ENCODE data around the gene RAPGEFL1. TPM values are rescaled to one million over a fixed set of nuclear protein-coding genes. Genes with fewer than 3 reads are reported as not detected.
"Not testable (repeated sequence)": the region's sequence is repeated elsewhere in the genome, so short reads cannot be mapped to it uniquely, and the experiment has no call there.

The RAPGEFL1 gene
- total RNA-seq, 1 donor from 2014 or later = 7.2 TPM

DNA sequence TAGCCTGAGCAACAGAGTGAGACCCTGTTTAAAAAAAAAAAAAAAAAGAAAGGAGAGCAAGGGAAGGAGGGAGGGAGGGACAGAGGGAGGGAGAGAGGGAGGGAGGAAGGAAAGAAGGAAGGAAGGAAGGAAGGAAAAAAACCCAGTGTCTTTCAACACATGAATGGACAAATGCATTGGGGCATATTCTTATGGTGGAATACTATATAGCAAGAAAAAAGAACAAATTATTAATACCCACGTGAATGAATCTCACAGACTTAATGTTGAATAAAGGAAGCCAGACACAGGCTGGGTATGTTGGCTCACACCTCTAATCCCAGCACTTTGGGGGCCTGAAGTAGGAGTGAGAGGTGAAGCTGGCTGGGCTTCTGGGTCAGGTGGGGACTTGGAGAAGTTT lies 20.3 kb downstream of the RAPGEFL1 start:
- DNase-seq (ENCODE audit: low spot score) = no peak
- intact Hi-C loops (cut with DNase I) = loop anchor here (10.0 kb wide), 1 partner anchor 183 kb away; the partner anchor contains the start of gene CSF3

GRCh38 chr17:40197965-40198456 lies 20.7 kb downstream of the RAPGEFL1 start:
- intact Hi-C loops (cut with DNase I) = loop anchor here (10.0 kb wide), 1 partner anchor 183 kb away; the partner anchor contains the start of gene CSF3
- not testable (repeated sequence) for DNase-seq (ENCODE audit: low spot score)

DNA sequence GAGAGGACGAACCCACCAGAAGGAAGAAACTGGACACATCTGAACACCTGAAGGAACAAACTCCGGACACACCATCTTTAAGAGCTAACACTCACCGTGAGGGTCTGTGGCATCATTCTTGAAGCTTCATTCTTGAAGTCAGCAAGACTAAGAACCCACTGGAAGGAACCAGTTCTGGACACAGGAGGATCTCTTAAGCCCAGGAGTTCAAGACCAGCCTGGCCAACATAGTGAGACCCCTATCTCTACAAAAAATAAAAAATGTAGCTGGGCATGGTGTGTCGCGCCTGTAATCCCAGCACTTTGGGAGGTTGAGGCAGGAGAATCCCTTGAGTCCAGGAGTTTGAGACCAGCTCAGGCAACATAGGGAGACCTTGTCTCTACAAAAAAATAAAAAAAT lies 21.3 kb downstream of the RAPGEFL1 start:
- intact Hi-C loops (cut with DNase I) = loop anchor here (10.0 kb wide), 1 partner anchor 184 kb away; the partner anchor contains the start of gene CSF3
- no peak for DNase-seq (ENCODE audit: low spot score)

GRCh38 chr17:40203131-40203530 lies 25.9 kb downstream of the RAPGEFL1 start:
- DNase-seq (ENCODE audit: low spot score) = no peak
- intact Hi-C loops (cut with DNase I) = loop anchor here (2.0 to 10.0 kb wide), 2 partner anchors 88 to 152 kb away; no protein-coding TSS in a partner anchor

GRCh38 chr17:40206193-40206592 lies 28.9 kb downstream of the RAPGEFL1 start:
- not testable (repeated sequence) for DNase-seq (ENCODE audit: low spot score)
- intact Hi-C loops (cut with DNase I) = loop anchor here (10.0 kb wide), 1 partner anchor 149 kb away; no protein-coding TSS in a partner anchor

- intact Hi-C loops (cut with DNase I) = loop anchor here (10.0 kb wide), 1 partner anchor 145 kb away; no protein-coding TSS in a partner anchor
- DNase-seq (ENCODE audit: low spot score) = no peak
These were observed 32.3 kb downstream of the RAPGEFL1 start for GRCh38 chr17:40209404-40210093.

DNA sequence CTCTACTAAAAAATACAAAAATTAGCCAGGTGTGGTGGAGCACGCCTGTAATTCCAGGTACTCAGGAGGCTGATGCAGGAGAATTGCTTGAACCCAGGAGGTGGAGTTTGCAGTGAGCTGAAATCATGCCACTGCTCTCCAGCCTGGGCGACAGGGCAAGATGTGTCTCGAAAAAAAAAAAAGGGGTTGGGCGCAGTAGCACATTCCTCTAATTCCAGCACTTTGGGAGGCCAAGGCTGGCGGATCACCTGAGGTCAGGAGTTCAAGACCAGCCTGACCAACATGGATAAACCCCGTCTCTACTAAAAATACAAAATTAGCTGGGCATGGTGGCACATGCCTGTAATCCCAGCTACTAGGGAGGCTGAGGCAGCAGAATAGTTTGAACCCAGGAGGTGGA lies 36.6 kb downstream of the RAPGEFL1 start:
- intact Hi-C loops (cut with DNase I) = not testable (repeated sequence)

DNA sequence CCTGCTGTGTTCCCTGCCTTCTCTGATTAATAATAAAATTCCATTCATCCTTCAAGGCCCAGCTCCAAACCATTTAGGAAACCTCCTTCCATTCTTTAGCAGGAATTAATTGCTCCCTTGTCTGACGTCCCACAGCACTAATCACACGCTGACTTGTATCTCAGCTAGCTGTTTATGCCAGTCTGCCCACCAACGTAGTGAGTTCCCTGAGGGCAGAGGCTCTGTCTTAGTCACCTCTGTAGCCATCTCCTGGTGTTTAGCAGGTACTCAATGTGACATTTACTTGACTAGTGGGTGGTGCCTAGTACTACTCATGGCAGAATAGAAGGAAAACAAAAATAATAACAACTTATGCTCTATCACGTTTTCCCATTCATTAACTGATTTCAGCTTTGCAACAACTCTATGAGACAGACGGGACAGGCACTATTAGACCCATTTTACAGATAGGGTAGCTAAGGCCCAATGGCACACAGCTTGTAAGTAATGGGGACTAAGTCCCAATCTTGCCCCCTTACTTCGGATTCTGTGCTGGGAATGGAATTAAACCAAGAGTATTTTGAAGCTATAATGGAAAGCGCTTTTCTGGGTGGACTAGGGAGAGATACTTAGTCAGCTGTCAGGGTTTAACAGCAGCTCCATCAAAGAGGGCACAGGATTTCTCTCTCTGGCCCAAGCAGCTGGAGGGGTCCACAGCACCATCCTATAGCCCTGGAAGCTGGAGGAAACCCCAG lies 40.9 kb downstream of the RAPGEFL1 start:
- intact Hi-C loops (cut with DNase I) = loop anchor here (5.0 kb wide), 1 partner anchor 69 kb away; the partner anchor contains the start of gene CDC6
- no peak for DNase-seq (ENCODE audit: low spot score)

More for the DNA sequence above, 36.6 kb downstream of the RAPGEFL1 start:
- not testable (repeated sequence) for DNase-seq (ENCODE audit: low spot score)

GRCh38 chr17:40218740-40219593 lies 41.7 kb downstream of the RAPGEFL1 start, which contains the start of gene WIPF2:
WIPF2 (plus strand) TSS chr17:40219304; CDS start chr17:40256460, 37,156 bp downstream.
- DNase-seq (ENCODE audit: low spot score) = peak; percentile 98
- intact Hi-C loops (cut with DNase I) = loop anchor here (5.0 kb wide), 1 partner anchor 68 kb away; the partner anchor contains the start of gene CDC6

GRCh38 chr17:40219594-40220338 lies 42.5 kb downstream of the RAPGEFL1 start:
- intact Hi-C loops (cut with DNase I) = loop anchor here (5.0 kb wide), 1 partner anchor 68 kb away; the partner anchor contains the start of gene CDC6
- no peak for DNase-seq (ENCODE audit: low spot score)

DNA sequence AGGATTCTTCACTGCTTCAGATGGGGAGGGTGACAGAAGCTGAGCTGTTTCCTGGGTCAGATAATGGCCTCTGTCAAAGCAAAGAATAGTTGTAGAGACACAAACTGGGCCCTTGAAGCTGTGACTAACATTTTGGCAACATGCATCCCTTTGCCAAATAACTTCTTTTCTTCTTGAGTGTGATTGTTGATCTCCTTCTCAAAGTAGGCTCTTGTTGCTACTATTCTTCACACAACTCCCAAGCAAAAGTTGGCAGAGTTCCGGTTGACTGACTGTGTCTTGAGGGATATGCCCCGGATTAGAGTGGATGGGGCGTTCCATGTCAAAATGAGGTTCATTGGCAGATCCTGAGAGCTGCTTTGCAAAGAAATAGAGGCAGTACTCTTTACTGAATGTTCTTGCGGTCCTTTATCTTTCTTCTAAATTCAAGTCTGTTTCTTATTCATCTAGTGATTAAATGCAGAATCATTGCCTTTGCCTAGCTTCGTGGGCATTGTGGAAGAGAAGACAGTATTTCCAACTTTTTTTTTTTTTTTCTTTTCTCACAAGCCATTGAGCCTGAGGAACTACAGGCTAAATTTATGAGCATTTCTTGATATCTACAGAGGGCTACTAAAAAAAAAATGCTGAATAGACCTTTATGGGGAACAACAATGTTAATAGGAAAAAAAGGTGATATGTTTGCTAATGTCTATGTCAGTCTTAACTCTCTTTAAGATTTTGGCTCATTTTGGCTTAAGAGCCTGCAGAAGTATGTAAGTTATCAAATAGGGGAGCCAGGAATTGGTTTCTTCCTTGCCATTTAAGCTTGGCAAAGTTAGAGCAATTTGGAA lies 47.7 kb downstream of the RAPGEFL1 start:
- DNase-seq (ENCODE audit: low spot score) = no peak
- intact Hi-C loops (cut with DNase I) = no loop called here

DNA sequence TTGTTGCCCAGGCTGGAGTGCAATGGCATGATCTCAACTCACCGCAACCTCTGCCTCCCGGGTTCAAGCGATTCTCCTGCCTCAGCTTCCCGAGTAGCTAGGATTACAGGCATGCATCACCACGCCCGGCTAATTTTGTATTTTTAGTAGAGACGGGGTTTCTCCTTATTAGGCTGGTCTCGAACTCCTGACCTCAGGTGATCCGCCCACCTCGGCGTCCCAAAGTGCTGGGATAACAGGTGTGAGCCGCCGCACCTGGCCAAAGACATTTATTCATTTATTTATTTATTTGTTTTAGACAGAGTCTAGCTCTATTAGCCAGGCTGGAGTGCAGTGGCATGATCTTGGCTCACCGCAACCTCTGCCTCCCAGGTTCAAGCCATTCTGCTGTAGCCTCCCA lies 51.9 kb downstream of the RAPGEFL1 start:
- intact Hi-C loops (cut with DNase I); DNase-seq (ENCODE audit: low spot score): not testable (repeated sequence)

DNA sequence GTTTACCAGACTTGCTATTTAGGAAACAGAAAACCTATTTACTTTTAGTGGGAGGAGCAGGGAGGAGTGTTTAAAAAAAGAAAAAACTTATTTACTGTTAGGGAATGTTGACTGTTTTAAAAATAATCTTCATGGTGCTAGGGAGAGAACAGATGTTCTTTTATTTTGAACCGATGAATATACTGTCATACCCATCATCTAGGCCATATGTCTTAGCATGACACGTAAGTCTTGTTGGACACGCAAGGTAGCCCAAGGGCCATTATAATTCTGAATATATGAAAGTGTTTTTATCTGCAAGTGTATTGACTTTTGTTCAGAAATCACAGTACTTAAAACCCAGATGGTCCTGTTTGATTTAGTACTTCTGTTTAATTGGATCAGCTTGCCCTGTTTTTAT lies 53.4 kb downstream of the RAPGEFL1 start:
- no peak for DNase-seq (ENCODE audit: low spot score)

DNA sequence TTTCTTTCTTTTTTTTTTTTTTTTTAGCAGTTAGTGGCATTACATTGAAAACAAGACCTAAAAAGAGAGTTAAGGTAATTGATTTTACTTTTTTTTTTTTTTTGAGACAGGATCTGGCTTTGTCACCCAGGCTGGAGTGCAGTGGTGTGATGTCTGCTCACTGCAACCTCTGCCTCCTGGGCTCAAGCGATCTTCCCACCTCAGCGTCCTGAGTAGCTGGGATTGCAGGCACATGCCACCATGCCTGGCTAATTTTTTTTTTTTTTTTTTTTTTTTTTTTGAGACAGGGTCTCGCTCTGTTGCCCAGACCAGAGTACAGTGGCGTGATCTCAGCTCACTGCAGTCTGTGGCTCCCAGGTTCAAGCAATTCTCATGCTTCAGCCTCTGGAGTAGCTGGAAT lies 54.7 kb downstream of the RAPGEFL1 start:
- DNase-seq (ENCODE audit: low spot score); intact Hi-C loops (cut with DNase I): not testable (repeated sequence)

More for the DNA sequence above, 53.4 kb downstream of the RAPGEFL1 start:
- intact Hi-C loops (cut with DNase I) = no loop called here

DNA sequence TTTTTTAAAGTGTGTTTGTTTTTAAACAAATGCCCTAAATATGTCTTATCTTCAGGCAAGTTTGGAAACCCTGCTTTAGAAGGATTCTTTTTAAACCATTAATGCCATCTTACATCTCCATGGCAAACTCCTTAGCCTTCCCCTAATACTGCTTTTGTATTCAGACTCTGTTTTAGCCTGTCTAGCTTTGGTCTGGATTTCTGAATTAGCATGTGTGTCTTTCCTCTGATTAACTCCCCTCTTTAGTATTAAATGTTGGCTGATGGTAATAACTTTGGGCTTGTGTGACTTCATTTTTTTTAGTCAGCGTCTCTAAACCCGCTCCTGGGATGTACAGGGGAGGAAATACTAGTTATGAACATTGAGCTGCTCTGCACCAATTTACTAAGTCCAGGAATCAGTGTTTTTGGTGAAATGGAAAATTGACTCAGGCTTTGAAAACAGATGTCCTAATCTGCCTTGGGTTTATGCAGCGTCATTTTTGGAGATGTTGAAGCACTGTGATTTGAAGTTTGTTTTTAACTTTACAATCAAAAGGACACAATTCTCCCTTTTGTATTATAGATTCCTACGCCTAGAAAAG lies 64.1 kb downstream of the RAPGEFL1 start:
- intact Hi-C loops (cut with DNase I) = no loop called here
- no peak for DNase-seq (ENCODE audit: low spot score)

DNA sequence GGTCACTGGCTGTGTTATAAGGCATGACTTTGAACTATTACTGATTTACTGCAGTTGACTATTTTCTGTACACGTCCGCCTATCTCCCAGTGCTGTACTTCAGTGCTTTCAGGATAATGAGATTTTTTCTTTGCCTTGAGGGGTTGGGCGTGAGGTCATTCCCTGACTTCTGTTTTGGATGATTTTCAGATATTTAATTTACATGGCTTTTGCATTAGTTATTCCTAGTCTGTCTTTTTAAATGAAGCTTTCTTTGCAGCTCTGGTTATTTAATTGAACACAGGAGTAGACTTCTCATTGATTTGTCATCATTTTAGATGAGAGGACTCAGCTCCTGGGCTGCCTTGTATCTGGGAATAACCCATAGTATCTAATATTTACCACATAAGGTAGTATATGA lies 65.5 kb downstream of the RAPGEFL1 start:
- intact Hi-C loops (cut with DNase I) = no loop called here
- DNase-seq (ENCODE audit: low spot score) = no peak

GRCh38 chr17:40243761-40244160 lies 66.5 kb downstream of the RAPGEFL1 start:
- intact Hi-C loops (cut with DNase I) = no loop called here
- no peak for DNase-seq (ENCODE audit: low spot score)
